Skeletal muscle tissue (tissue), 4 donors: Measurements from ENCODE around the gene DNAH7. TPM values are rescaled to one million over a fixed set of nuclear protein-coding genes. Genes with fewer than 3 reads are reported as not detected.

Experiments
- H3K27ac ChIP-seq: one replicate; pipeline ENCODE4 v1.7.0; 2013; ENCODE audit warnings: mild to moderate bottlenecking, low read depth, low read length, inconsistent platforms
- H3K27me3 ChIP-seq, 3 donors: one replicate each; pipeline ENCODE4 v1.7.0; 2013; ENCODE audit warnings: low read length in 3 of 3; ENCODE audit not compliant: control insufficient read depth in 3 of 3, insufficient read depth in 3 of 3
- H3K36me3 ChIP-seq, 3 donors: one replicate each; pipeline ENCODE4 v1.7.0; 2013; ENCODE audit warnings: low read length in 3 of 3; ENCODE audit not compliant: control insufficient read depth in 3 of 3, insufficient read depth in 3 of 3
- H3K4me1 ChIP-seq, 3 donors: one replicate each; pipeline ENCODE4 v1.7.0; 2013; ENCODE audit warnings: low read length in 3 of 3, mild to moderate bottlenecking in 3 of 3; ENCODE audit not compliant: control insufficient read depth in 3 of 3, insufficient read depth in 3 of 3
- H3K4me3 ChIP-seq, 3 donors: one replicate each; pipeline ENCODE4 v1.7.0; 2013; ENCODE audit warnings: low read length in 3 of 3
- H3K9ac ChIP-seq, 3 donors: one replicate each; pipeline ENCODE4 v1.7.0; 2013; ENCODE audit warnings: low read length in 3 of 3, mild to moderate bottlenecking in 3 of 3, moderate library complexity in 2 of 3, low read depth in 1 of 3
- H3K9me3 ChIP-seq, 3 donors: one replicate each; pipeline ENCODE4 v1.7.0; 2013; ENCODE audit warnings: low read length in 3 of 3; ENCODE audit not compliant: control insufficient read depth in 3 of 3
- total RNA-seq: library from RNA; depleted of rRNA; stranded (reverse); fragments of >200 nt; gene quantifications from one replicate; pipeline ENCODE4 v1.2.3, GENCODE V29; 2014
- donor health status: Osteomylitis.

DNAH7 gene
- total RNA-seq, 1 donor from 2014 or later = under 0.01 TPM

- Histone ChIP-seq H3K27me3 (no peaks in the 10 kb centered on the region), H3K9ac (no peak overlapping the region), H3K27ac (no peak overlapping the region), H3K9me3 (no peaks in the 10 kb centered on the region), H3K4me1 (no peaks in the 10 kb centered on the region), H3K36me3 (no peaks in the 10 kb centered on the region), H3K4me3 (no peak overlapping the region)
Measured at GRCh38 chr2:195820867-195821565, 247.6 kb downstream of the DNAH7 start.

- H3K4me1 ChIP-seq = no peaks in the 10 kb centered on the region
- no peaks in the 10 kb centered on the region for H3K9me3 ChIP-seq
- H3K9ac ChIP-seq = no peak overlapping the region
- no peaks in the 10 kb centered on the region for H3K27me3 ChIP-seq
- no peaks in the 10 kb centered on the region for H3K36me3 ChIP-seq
- no peak overlapping the region for H3K4me3 ChIP-seq
- no peak overlapping the region for H3K27ac ChIP-seq
Measured at GRCh38 chr2:195820373-195820772, 248.3 kb downstream of the DNAH7 start.

GRCh38 chr2:195819276-195819675 lies 249.4 kb downstream of the DNAH7 start:
- H3K27ac ChIP-seq = no peak overlapping the region
- no peaks in the 10 kb centered on the region for H3K36me3 ChIP-seq
- H3K4me1 ChIP-seq = no peaks in the 10 kb centered on the region
- no peak overlapping the region for H3K9ac ChIP-seq
- H3K4me3 ChIP-seq = no peak overlapping the region
- H3K27me3 ChIP-seq = no peaks in the 10 kb centered on the region
- no peaks in the 10 kb centered on the region for H3K9me3 ChIP-seq

GRCh38 chr2:195818526-195818925 lies 250.1 kb downstream of the DNAH7 start:
- Histone ChIP-seq H3K27ac (no peak overlapping the region), H3K4me3 (no peak overlapping the region), H3K27me3 (no peaks in the 10 kb centered on the region), H3K9ac (no peak overlapping the region), H3K4me1 (no peaks in the 10 kb centered on the region), H3K9me3 (no peaks in the 10 kb centered on the region), H3K36me3 (no peaks in the 10 kb centered on the region)

- Histone ChIP-seq H3K36me3 (no peaks in the 10 kb centered on the region), H3K27me3 (no peaks in the 10 kb centered on the region), H3K4me1 (no peaks in the 10 kb centered on the region), H3K27ac (no peak overlapping the region), H3K9ac (no peak overlapping the region), H3K4me3 (no peak overlapping the region), H3K9me3 (no peaks in the 10 kb centered on the region)
Measured at GRCh38 chr2:195818106-195818505, 250.5 kb downstream of the DNAH7 start.

GRCh38 chr2:195815083-195815482 lies 253.6 kb downstream of the DNAH7 start:
- H3K27me3 ChIP-seq = no peaks in the 10 kb centered on the region
- no peaks in the 10 kb centered on the region for H3K36me3 ChIP-seq
- no peaks in the 10 kb centered on the region for H3K9me3 ChIP-seq
- H3K27ac ChIP-seq = no peak overlapping the region
- H3K9ac ChIP-seq = no peak overlapping the region
- H3K4me1 ChIP-seq = no peaks in the 10 kb centered on the region
- H3K4me3 ChIP-seq = no peak overlapping the region

GRCh38 chr2:195813421-195813820 lies 255.2 kb downstream of the DNAH7 start:
- Histone ChIP-seq H3K4me3 (no peak overlapping the region), H3K27ac (no peak overlapping the region), H3K36me3 (no peaks in the 10 kb centered on the region), H3K27me3 (no peaks in the 10 kb centered on the region), H3K9me3 (no peaks in the 10 kb centered on the region), H3K9ac (no peak overlapping the region), H3K4me1 (no peaks in the 10 kb centered on the region)

GRCh38 chr2:195810340-195811098 lies 258.1 kb downstream of the DNAH7 start:
- Histone ChIP-seq H3K27me3 (no peaks in the 10 kb centered on the region), H3K4me1 (no peaks in the 10 kb centered on the region), H3K9me3 (no peaks in the 10 kb centered on the region), H3K27ac (no peak overlapping the region), H3K9ac (no peak overlapping the region), H3K36me3 (no peaks in the 10 kb centered on the region), H3K4me3 (no peak overlapping the region)

GRCh38 chr2:195808189-195808588 lies 260.4 kb downstream of the DNAH7 start:
- Histone ChIP-seq H3K27me3 (no peaks in the 10 kb centered on the region), H3K36me3 (no peaks in the 10 kb centered on the region), H3K4me3 (no peak overlapping the region), H3K27ac (no peak overlapping the region), H3K9me3 (no peaks in the 10 kb centered on the region), H3K9ac (no peak overlapping the region), H3K4me1 (no peaks in the 10 kb centered on the region)

- Histone ChIP-seq H3K36me3 (no peaks in the 10 kb centered on the region), H3K4me3 (no peak overlapping the region), H3K4me1 (no peaks in the 10 kb centered on the region), H3K27ac (no peak overlapping the region), H3K9ac (no peak overlapping the region), H3K27me3 (no peaks in the 10 kb centered on the region), H3K9me3 (no peaks in the 10 kb centered on the region)
Measured at GRCh38 chr2:195805283-195805976, 263.2 kb downstream of the DNAH7 start.
